Keratinocyte (primary cell): ENCODE data around the gene DGKQ.

Source experiments
- EZH2 ChIP-seq: IDR thresholded peaks from one replicate; pipeline ENCODE4 v1.6.1; 2012; ENCODE audit warnings: inconsistent platforms, mild to moderate bottlenecking, low read length, moderate library complexity
- TF ChIP-seq, protein P1 (sequence below), 3 experiments: IDR thresholded peaks in 1 of 3; conservative IDR thresholded peaks in 1 of 3; optimal IDR thresholded peaks in 1 of 3; 2 replicates in 2 of 3; 3 replicates in 1 of 3; pipeline versions ENCODE3 to v1.5.1; 2011; ENCODE audit warnings: low read length in 3 of 3, mild to moderate bottlenecking in 3 of 3, moderate library complexity in 2 of 3, control low read depth in 1 of 3, inconsistent platforms in 1 of 3; ENCODE audit not compliant: insufficient read depth in 2 of 3; ENCODE audit errors: extremely low read depth in 1 of 3

DNA sequence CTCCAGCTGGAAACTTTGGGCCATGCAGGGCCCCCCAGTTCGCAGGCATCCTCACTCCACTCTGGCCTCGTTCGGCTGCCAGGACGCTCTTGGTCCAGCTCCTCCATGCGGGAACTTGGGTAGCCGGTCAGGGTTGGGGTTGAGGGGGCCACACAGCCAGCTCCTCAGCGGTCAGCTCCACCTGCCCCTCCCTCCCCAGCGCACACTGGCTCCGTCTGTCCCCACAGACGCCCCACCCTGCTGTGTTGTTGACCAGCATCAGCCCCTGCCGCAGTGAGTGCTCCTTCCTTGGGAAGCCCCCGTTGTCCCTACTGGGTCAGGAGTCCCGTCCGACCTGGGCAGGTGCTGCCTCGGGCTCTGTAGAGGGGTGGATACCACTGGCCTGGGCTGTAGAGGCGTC, 43.8 kb upstream of the DGKQ start:
- TF ChIP-seq, protein P1, sequence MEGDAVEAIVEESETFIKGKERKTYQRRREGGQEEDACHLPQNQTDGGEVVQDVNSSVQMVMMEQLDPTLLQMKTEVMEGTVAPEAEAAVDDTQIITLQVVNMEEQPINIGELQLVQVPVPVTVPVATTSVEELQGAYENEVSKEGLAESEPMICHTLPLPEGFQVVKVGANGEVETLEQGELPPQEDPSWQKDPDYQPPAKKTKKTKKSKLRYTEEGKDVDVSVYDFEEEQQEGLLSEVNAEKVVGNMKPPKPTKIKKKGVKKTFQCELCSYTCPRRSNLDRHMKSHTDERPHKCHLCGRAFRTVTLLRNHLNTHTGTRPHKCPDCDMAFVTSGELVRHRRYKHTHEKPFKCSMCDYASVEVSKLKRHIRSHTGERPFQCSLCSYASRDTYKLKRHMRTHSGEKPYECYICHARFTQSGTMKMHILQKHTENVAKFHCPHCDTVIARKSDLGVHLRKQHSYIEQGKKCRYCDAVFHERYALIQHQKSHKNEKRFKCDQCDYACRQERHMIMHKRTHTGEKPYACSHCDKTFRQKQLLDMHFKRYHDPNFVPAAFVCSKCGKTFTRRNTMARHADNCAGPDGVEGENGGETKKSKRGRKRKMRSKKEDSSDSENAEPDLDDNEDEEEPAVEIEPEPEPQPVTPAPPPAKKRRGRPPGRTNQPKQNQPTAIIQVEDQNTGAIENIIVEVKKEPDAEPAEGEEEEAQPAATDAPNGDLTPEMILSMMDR (optimal IDR thresholded peaks at IDR 0.05 in 1 of 3, IDR thresholded peaks at IDR 0.05 in 1 of 3, conservative IDR thresholded peaks at IDR 0.05 in 1 of 3; ENCODE audit: extremely low read depth in 1 of 3, insufficient read depth in 2 of 3, low read length in 3 of 3) = no peak
- no peak for TF ChIP-seq EZH2
